K562 (cell line): ENCODE data around the gene SLC12A9. TPM values are rescaled to one million over a fixed set of nuclear protein-coding genes. Genes with fewer than 3 reads are reported as not detected.

Experiments used
- BRD4 ChIP-seq: fragments of 200-600 bp; sonication (generic); IDR thresholded peaks from 2 replicates; pipeline ENCODE4 v1.6.1; 2017; ENCODE audit warnings: inconsistent platforms
- FOXK2 ChIP-seq, 2 experiments: fragments of 450-650 bp; IDR thresholded peaks in 1 of 2; conservative IDR thresholded peaks in 1 of 2; 2 replicates each; pipeline ENCODE4 v1.6.1; 2016; ENCODE audit warnings: low read depth in 2 of 2, mild to moderate bottlenecking in 1 of 2
- GATA2 ChIP-seq: sonication (generic); formaldehyde crosslinking; IDR thresholded peaks from 2 replicates; pipeline ENCODE4 v1.4.0; 2020; ENCODE audit warnings: mild to moderate bottlenecking, missing genetic modification reagents
- GATAD2B ChIP-seq: fragments of 450-650 bp; IDR thresholded peaks from 2 replicates; pipeline ENCODE4 v1.6.1; 2017; ENCODE audit warnings: mild to moderate bottlenecking, borderline replicate concordance
- HDGF ChIP-seq: fragments of 450-650 bp; IDR thresholded peaks from 2 replicates; pipeline ENCODE4 v1.6.1; 2016
- KDM1A ChIP-seq, 2 experiments: fragments of 450-650 bp; IDR thresholded peaks; 2 replicates each; pipeline ENCODE4 v1.6.1; 2016; ENCODE audit warnings: mild to moderate bottlenecking in 2 of 2
- MAFG ChIP-seq: fragments of 450-650 bp; conservative IDR thresholded peaks from 2 replicates; pipeline ENCODE4 v1.6.1; 2016; ENCODE audit warnings: missing genetic modification characterization, missing compliant biosample characterization
- POLR2A ChIP-seq: fragments of 450-650 bp; conservative IDR thresholded peaks from 2 replicates; pipeline ENCODE4 v1.6.1; 2016
- STAG1 ChIP-seq: sonication (generic); formaldehyde crosslinking; IDR thresholded peaks from 2 replicates; pipeline ENCODE4 v1.5.0; 2020; ENCODE audit warnings: missing genetic modification reagents, borderline replicate concordance
- TCF15 ChIP-seq: fragments of 250-450 bp; sonication (Bioruptor Pico); IDR thresholded peaks from 2 replicates; pipeline ENCODE4 v1.8.0; 2022; ENCODE audit warnings: moderate library complexity, mild to moderate bottlenecking, inconsistent platforms
- TEAD1 ChIP-seq, 2 experiments: fragments of 450-650 bp in 1 of 2; sonication (generic) in 1 of 2; formaldehyde crosslinking; IDR thresholded peaks; 2 replicates each; pipeline versions ENCODE4 v1.4.0 to v1.8.0; 2020 to 2022; ENCODE audit warnings: mild to moderate bottlenecking in 2 of 2, missing genetic modification reagents in 1 of 2
- ZFP36 ChIP-seq: fragments of 150-350 bp; IDR thresholded peaks from 2 replicates; pipeline ENCODE4 v1.6.1; 2018; ENCODE audit warnings: low read length, low read depth; ENCODE audit not compliant: partially characterized antibody
- ZNF134 ChIP-seq: fragments of 250-450 bp; sonication (Bioruptor Pico); conservative IDR thresholded peaks from 2 replicates; pipeline ENCODE4 v1.4.0; 2020
- ZNF239 ChIP-seq: fragments of 250-450 bp; sonication (Bioruptor Pico); IDR thresholded peaks from 2 replicates; pipeline ENCODE4 v1.4.0; 2020; ENCODE audit warnings: mild to moderate bottlenecking
- ZNF354B ChIP-seq: fragments of 250-450 bp; sonication (Bioruptor Pico); IDR thresholded peaks from 2 replicates; pipeline ENCODE4 v1.4.0; 2020
- ZNF644 ChIP-seq: fragments of 200-800 bp; sonication (Bioruptor generic); IDR thresholded peaks from 2 replicates; pipeline ENCODE4 v1.6.1; 2016; ENCODE audit warnings: low read depth, missing genetic modification characterization, missing compliant biosample characterization
- ZNF764 ChIP-seq: fragments of 250-450 bp; sonication (Bioruptor Pico); IDR thresholded peaks from 2 replicates; pipeline ENCODE4 v1.4.0; 2020; ENCODE audit warnings: low read depth, mild to moderate bottlenecking, moderate library complexity
- polyA plus RNA-seq, 8 experiments: library from polyadenylated mRNA; depleted of rRNA in 4 of 8; stranded (reverse) in 5 of 8; unstranded in 3 of 8; fragments of >200 nt; fragmentation: Nextera tagmentation in 2 of 8; fragmentation: Illumina TruSeq in 1 of 8; extraction: Ambion mirVana in 2 of 8; extraction: Trizol in 1 of 8; gene quantifications; 2 replicates each; pipeline versions ENCODE4 v1.2.1 to v1.2.3, GENCODE V29; 2011 to 2014; ENCODE audit warnings: inconsistent platforms in 1 of 8, missing spikeins in 1 of 8
- total RNA-seq, 7 experiments: library from RNA; depleted of rRNA in 6 of 7; stranded (reverse); fragments of >200 nt in 6 of 7; fragmentation: Illumina TruSeq in 2 of 7; extraction: Trizol in 2 of 7; gene quantifications; 2 replicates each; pipeline versions ENCODE4 v1.2.1 to v1.2.3, GENCODE V29; 2011 to 2021; ENCODE audit warnings: low replicate concordance in 1 of 7
- TF ChIP-seq, protein P1 (sequence below): fragments of 450-650 bp; IDR thresholded peaks from 2 replicates; pipeline ENCODE4 v1.6.1; 2014; ENCODE audit warnings: low read depth, mild to moderate bottlenecking, moderate library complexity, borderline replicate concordance
- TF ChIP-seq, protein P2 (sequence below): fragments of 450-650 bp; IDR thresholded peaks from 2 replicates; pipeline ENCODE4 v1.7.0; 2016; ENCODE audit warnings: borderline replicate concordance
- TF ChIP-seq, protein P3 (sequence below): fragments of 200-800 bp; sonication (Bioruptor generic); IDR thresholded peaks from 2 replicates; pipeline ENCODE4 v1.6.1; 2017; ENCODE audit warnings: missing genetic modification characterization, missing compliant biosample characterization
- TF ChIP-seq, protein P4 (sequence below), 2 experiments: IDR thresholded peaks in 1 of 2; conservative IDR thresholded peaks in 1 of 2; 2 replicates each; pipeline ENCODE4 v1.6.1; 2016; ENCODE audit warnings: low read depth in 2 of 2, mild to moderate bottlenecking in 1 of 2, missing compliant biosample characterization in 1 of 2, missing genetic modification characterization in 1 of 2, moderate library complexity in 1 of 2

Gene SLC12A9
- total and polyA plus RNA-seq, 9 of the 15 experiments (the other 6 are each of a cell fraction or from before 2014, with no cell fraction given) = 0.06 to 20.2 (median 10.7) TPM

- TF ChIP-seq FOXK2 (conservative IDR thresholded peaks at IDR 0.05 in 1 of 2, IDR thresholded peaks at IDR 0.05 in 1 of 2; ENCODE audit: low read depth in 2 of 2) = no peak; a peak in 1 of 4 replicates
- TF ChIP-seq TEAD1 (CRISPR knock-in tag; IDR thresholded peaks at IDR 0.05) = peak in 1 of 2 experiments; percentile 7; a peak in 1 of 4 replicates
- peak; percentile 84 for TF ChIP-seq POLR2A
- TF ChIP-seq, protein P1, sequence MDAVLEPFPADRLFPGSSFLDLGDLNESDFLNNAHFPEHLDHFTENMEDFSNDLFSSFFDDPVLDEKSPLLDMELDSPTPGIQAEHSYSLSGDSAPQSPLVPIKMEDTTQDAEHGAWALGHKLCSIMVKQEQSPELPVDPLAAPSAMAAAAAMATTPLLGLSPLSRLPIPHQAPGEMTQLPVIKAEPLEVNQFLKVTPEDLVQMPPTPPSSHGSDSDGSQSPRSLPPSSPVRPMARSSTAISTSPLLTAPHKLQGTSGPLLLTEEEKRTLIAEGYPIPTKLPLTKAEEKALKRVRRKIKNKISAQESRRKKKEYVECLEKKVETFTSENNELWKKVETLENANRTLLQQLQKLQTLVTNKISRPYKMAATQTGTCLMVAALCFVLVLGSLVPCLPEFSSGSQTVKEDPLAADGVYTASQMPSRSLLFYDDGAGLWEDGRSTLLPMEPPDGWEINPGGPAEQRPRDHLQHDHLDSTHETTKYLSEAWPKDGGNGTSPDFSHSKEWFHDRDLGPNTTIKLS = peak; percentile 91
- TF ChIP-seq HDGF = no peak
- TF ChIP-seq TCF15 (CRISPR knock-in tag) = no peak
- TF ChIP-seq MAFG (tag) = no peak
- no peak for TF ChIP-seq ZFP36
- TF ChIP-seq ZNF239 (CRISPR knock-in tag) = no peak
- TF ChIP-seq GATA2 = no peak
- TF ChIP-seq STAG1 (CRISPR knock-in tag) = no peak
- TF ChIP-seq, protein P2, sequence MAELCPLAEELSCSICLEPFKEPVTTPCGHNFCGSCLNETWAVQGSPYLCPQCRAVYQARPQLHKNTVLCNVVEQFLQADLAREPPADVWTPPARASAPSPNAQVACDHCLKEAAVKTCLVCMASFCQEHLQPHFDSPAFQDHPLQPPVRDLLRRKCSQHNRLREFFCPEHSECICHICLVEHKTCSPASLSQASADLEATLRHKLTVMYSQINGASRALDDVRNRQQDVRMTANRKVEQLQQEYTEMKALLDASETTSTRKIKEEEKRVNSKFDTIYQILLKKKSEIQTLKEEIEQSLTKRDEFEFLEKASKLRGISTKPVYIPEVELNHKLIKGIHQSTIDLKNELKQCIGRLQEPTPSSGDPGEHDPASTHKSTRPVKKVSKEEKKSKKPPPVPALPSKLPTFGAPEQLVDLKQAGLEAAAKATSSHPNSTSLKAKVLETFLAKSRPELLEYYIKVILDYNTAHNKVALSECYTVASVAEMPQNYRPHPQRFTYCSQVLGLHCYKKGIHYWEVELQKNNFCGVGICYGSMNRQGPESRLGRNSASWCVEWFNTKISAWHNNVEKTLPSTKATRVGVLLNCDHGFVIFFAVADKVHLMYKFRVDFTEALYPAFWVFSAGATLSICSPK = no peak
- no peak for TF ChIP-seq GATAD2B
- TF ChIP-seq ZNF764 (CRISPR knock-in tag) = no peak; the same call in 1 of the 2 replicates
- peak; percentile 71; the same call in 1 of the 2 replicates for TF ChIP-seq BRD4
- no peak for TF ChIP-seq ZNF644 (tag)
- no peak for TF ChIP-seq ZNF354B (CRISPR knock-in tag)
- TF ChIP-seq, protein P3, sequence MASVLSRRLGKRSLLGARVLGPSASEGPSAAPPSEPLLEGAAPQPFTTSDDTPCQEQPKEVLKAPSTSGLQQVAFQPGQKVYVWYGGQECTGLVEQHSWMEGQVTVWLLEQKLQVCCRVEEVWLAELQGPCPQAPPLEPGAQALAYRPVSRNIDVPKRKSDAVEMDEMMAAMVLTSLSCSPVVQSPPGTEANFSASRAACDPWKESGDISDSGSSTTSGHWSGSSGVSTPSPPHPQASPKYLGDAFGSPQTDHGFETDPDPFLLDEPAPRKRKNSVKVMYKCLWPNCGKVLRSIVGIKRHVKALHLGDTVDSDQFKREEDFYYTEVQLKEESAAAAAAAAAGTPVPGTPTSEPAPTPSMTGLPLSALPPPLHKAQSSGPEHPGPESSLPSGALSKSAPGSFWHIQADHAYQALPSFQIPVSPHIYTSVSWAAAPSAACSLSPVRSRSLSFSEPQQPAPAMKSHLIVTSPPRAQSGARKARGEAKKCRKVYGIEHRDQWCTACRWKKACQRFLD = peak; percentile 67; the same call in 1 of the 2 replicates
- no peak for TF ChIP-seq KDM1A (IDR thresholded peaks at IDR 0.05)
- TF ChIP-seq, protein P4, sequence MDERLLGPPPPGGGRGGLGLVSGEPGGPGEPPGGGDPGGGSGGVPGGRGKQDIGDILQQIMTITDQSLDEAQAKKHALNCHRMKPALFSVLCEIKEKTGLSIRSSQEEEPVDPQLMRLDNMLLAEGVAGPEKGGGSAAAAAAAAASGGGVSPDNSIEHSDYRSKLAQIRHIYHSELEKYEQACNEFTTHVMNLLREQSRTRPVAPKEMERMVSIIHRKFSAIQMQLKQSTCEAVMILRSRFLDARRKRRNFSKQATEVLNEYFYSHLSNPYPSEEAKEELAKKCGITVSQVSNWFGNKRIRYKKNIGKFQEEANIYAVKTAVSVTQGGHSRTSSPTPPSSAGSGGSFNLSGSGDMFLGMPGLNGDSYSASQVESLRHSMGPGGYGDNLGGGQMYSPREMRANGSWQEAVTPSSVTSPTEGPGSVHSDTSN (CRISPR knock-in tag; IDR thresholded peaks at IDR 0.05; ENCODE audit: low read depth) = no peak
- TF ChIP-seq, protein P4 (tag; conservative IDR thresholded peaks at IDR 0.05; ENCODE audit: low read depth) = no peak
- no peak for TF ChIP-seq ZNF134 (CRISPR knock-in tag)
Measured at GRCh38 chr7:100888988-100889750, 36.7 kb downstream of the SLC12A9 start, which contains the start of gene UFSP1 (continued).
